ENCODE data around the gene HSD17B1.

Gene HSD17B1

DNA sequence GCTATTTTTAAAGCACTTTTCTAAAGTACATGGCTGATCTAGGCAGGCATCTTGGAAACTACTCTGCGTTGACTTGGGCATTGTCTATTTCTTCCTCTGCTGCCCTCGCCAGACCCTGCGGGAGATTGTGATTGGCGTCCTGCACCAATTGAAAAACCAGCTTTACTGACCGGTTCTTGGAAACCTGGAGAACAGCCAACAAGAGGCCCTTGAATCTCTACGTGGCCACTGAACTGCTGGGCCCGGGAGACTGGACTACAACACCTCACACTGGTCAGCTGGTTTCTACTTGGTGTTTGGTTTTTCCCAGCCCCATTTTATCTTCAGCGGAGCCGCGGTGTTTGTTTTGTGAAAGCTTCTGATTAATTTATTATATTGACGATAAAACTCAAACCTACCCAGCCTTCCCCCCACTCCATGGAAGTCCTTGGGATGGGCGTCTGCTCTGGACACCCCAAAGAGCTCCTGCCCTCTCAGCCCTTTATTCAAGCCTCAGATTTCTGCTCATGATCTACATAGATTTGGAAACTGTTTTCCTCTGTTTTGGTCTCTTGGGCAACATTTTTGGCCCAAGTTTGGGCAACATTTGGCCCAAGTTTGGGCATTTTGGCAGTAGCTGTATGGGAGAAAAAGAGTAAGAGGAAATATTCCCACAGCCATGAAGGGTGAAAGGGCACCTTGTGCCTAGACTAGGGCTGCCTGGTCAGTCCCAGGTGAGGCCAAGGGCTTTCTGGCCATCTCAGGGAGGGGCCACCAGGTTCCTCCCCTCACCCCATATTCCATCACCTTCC, 18.9 kb downstream of the HSD17B1 start:
- no peak overlapping the region for H3K4ac ChIP-seq (ENCODE audit: low read depth in 1 of 2, low read length in 2 of 2)
- no peaks in the 10 kb centered on the region for H3K9me3 ChIP-seq (ENCODE audit: control insufficient read depth, low read length)
- peak overlapping the region; percentile 35 for H3K9ac ChIP-seq (ENCODE audit: low read length)
- H3K18ac ChIP-seq (ENCODE audit: low read depth in 1 of 2, low read length in 2 of 2): no peak overlapping the region
- H3K4me3 ChIP-seq (ENCODE audit: insufficient read depth in 1 of 2, low read depth in 1 of 2, low read length in 2 of 2): no peak overlapping the region
- H2AFZ ChIP-seq (ENCODE audit: low read depth, low read length): no peak overlapping the region
- H3K14ac ChIP-seq (ENCODE audit: low read length in 2 of 2): no peak overlapping the region
- H3K79me1 ChIP-seq (replicated peaks; ENCODE audit: low read length, poor library complexity, severe bottlenecking): peaks cover 26% of the 10 kb centered on the region
- H4K8ac ChIP-seq (ENCODE audit: low read length): no peak overlapping the region
- no peaks in the 10 kb centered on the region for H3K27me3 ChIP-seq (ENCODE audit: control insufficient read depth in 1 of 2, insufficient read depth in 1 of 2, low read length in 2 of 2)
- no peak overlapping the region for H4K91ac ChIP-seq (ENCODE audit: low read length)
- H3K23ac ChIP-seq (ENCODE audit: low read length in 2 of 2): no peak overlapping the region
- DNase-seq: no peak
- H3K4me2 ChIP-seq (ENCODE audit: low read length, poor library complexity, severe bottlenecking): no peak overlapping the region
- H2BK12ac ChIP-seq (ENCODE audit: low read length in 2 of 2): no peak overlapping the region
- H3K36me3 ChIP-seq (ENCODE audit: control insufficient read depth in 1 of 2, insufficient read depth in 2 of 2, low read depth in 1 of 2, low read length in 2 of 2): peaks cover 57 to 71% of the 10 kb centered on the region in 2 experiments
- no peak overlapping the region for H3K27ac ChIP-seq (ENCODE audit: low read length, poor library complexity, severe bottlenecking)
- H2BK15ac ChIP-seq (ENCODE audit: low read depth, poor library complexity, severe bottlenecking): no peak overlapping the region
- H2BK5ac ChIP-seq (ENCODE audit: low read depth, low read length, poor library complexity, severe bottlenecking): no peak overlapping the region
- peaks cover 12% of the 10 kb centered on the region for H3K4me1 ChIP-seq (ENCODE audit: control insufficient read depth, insufficient read depth, low read depth, low read length)
- 83% methylated on average over 9 of the region's 12 CpGs for WGBS
- no peak overlapping the region for H2BK120ac ChIP-seq (ENCODE audit: low read depth, low read length)
- no peak overlapping the region for H2AK5ac ChIP-seq (ENCODE audit: low read length, severe bottlenecking)

DNA sequence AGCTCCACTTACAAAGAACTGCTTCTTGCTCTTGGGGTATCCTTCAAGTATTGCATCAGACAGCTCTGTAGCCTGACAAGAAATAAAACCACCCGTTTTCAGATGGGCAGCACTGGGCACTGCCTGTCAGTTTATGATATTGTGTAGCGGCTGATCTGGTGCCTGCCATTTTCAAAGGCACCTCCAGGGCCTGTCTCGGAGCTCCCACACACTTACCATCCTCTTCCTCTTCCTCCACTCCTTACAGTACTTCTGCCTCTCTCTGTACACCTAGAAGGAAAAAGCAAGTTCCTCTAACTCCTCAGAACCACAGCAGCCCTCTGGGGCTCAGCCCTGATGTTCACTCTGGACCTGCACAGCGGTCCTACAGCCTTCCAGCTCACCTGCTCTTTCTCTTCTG, 20.4 kb downstream of the HSD17B1 start:
- H2BK5ac ChIP-seq (ENCODE audit: low read depth, low read length, poor library complexity, severe bottlenecking): no peak overlapping the region
- H2BK120ac ChIP-seq (ENCODE audit: low read depth, low read length): no peak overlapping the region
- H3K4me1 ChIP-seq (ENCODE audit: control insufficient read depth, insufficient read depth, low read depth, low read length): peaks cover 11% of the 10 kb centered on the region
- no peak overlapping the region for H2AFZ ChIP-seq (ENCODE audit: low read depth, low read length)
- H3K23ac ChIP-seq (ENCODE audit: low read length in 2 of 2): no peak overlapping the region
- no peak overlapping the region for H3K14ac ChIP-seq (ENCODE audit: low read length in 2 of 2)
- H3K79me1 ChIP-seq (replicated peaks; ENCODE audit: low read length, poor library complexity, severe bottlenecking): peaks cover 23% of the 10 kb centered on the region
- peaks cover 55 to 75% of the 10 kb centered on the region in 2 experiments for H3K36me3 ChIP-seq (ENCODE audit: control insufficient read depth in 1 of 2, insufficient read depth in 2 of 2, low read depth in 1 of 2, low read length in 2 of 2)
- no peak overlapping the region for H2BK15ac ChIP-seq (ENCODE audit: low read depth, poor library complexity, severe bottlenecking)
- H4K8ac ChIP-seq (ENCODE audit: low read length): peak overlapping the region; percentile 12
- H3K27me3 ChIP-seq (ENCODE audit: control insufficient read depth in 1 of 2, insufficient read depth in 1 of 2, low read length in 2 of 2): no peaks in the 10 kb centered on the region
- no peak overlapping the region for H3K27ac ChIP-seq (ENCODE audit: low read length, poor library complexity, severe bottlenecking)
- H3K18ac ChIP-seq (ENCODE audit: low read depth in 1 of 2, low read length in 2 of 2): no peak overlapping the region
- H4K91ac ChIP-seq (ENCODE audit: low read length): no peak overlapping the region
- 92% methylated on average over 4 of the region's 4 CpGs for WGBS
- no peak overlapping the region for H3K4ac ChIP-seq (ENCODE audit: low read depth in 1 of 2, low read length in 2 of 2)
- no peak overlapping the region for H3K4me3 ChIP-seq (ENCODE audit: insufficient read depth in 1 of 2, low read depth in 1 of 2, low read length in 2 of 2)
- H2AK5ac ChIP-seq (ENCODE audit: low read length, severe bottlenecking): no peak overlapping the region
- no peak for DNase-seq
- no peak overlapping the region for H3K4me2 ChIP-seq (ENCODE audit: low read length, poor library complexity, severe bottlenecking)
- no peak overlapping the region for H3K9ac ChIP-seq (ENCODE audit: low read length)
- no peaks in the 10 kb centered on the region for H3K9me3 ChIP-seq (ENCODE audit: control insufficient read depth, low read length)
- no peak overlapping the region for H2BK12ac ChIP-seq (ENCODE audit: low read length in 2 of 2)

DNA sequence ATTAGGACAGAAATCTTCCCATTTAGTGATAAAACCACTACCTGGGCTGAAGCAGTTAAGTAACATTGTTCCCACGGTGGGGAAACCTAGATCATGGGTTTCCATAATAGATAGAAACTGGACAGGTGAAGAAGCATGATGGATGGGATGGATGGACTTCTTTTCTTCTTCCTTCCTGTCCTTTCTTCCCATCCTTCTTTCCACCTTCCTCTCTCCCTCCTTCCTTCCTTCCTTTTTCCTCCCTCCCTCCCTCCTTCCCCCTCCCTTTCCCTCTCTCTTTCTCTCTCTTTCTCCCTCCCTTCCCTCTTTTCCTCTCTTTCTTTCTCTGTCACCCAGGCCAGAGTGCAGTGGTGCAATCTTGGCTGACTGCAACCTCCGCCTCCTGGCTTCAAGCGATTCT, 21.7 kb downstream of the HSD17B1 start:
- Histone ChIP-seq H4K8ac (ENCODE audit: low read length) (no peak overlapping the region), H3K18ac (ENCODE audit: low read depth in 1 of 2, low read length in 2 of 2) (no peak overlapping the region), H2BK12ac (ENCODE audit: low read length in 2 of 2) (no peak overlapping the region), H3K4me1 (ENCODE audit: control insufficient read depth, insufficient read depth, low read depth, low read length) (peaks cover 5% of the 10 kb centered on the region), H2BK120ac (ENCODE audit: low read depth, low read length) (no peak overlapping the region), H2AFZ (ENCODE audit: low read depth, low read length) (no peak overlapping the region), H3K9ac (ENCODE audit: low read length) (no peak overlapping the region), H3K4me3 (ENCODE audit: insufficient read depth in 1 of 2, low read depth in 1 of 2, low read length in 2 of 2) (no peak overlapping the region), H2BK15ac (ENCODE audit: low read depth, poor library complexity, severe bottlenecking) (no peak overlapping the region), H2BK5ac (ENCODE audit: low read depth, low read length, poor library complexity, severe bottlenecking) (no peak overlapping the region), H3K4ac (ENCODE audit: low read depth in 1 of 2, low read length in 2 of 2) (no peak overlapping the region), H3K36me3 (ENCODE audit: control insufficient read depth in 1 of 2, insufficient read depth in 2 of 2, low read depth in 1 of 2, low read length in 2 of 2) (peaks cover 44 to 66% of the 10 kb centered on the region in 2 experiments), H2AK5ac (ENCODE audit: low read length, severe bottlenecking) (no peak overlapping the region), H3K27ac (ENCODE audit: low read length, poor library complexity, severe bottlenecking) (no peak overlapping the region), H3K23ac (ENCODE audit: low read length in 2 of 2) (no peak overlapping the region), H3K79me1 (replicated peaks; ENCODE audit: low read length, poor library complexity, severe bottlenecking) (peaks cover 18% of the 10 kb centered on the region), H3K4me2 (ENCODE audit: low read length, poor library complexity, severe bottlenecking) (no peak overlapping the region), H4K91ac (ENCODE audit: low read length) (no peak overlapping the region), H3K9me3 (ENCODE audit: control insufficient read depth, low read length) (no peaks in the 10 kb centered on the region), H3K27me3 (ENCODE audit: control insufficient read depth in 1 of 2, insufficient read depth in 1 of 2, low read length in 2 of 2) (no peaks in the 10 kb centered on the region), H3K14ac (ENCODE audit: low read length in 2 of 2) (no peak overlapping the region)
- WGBS: 100% methylated on average over 2 of the region's 3 CpGs
- DNase-seq: no peak

DNA sequence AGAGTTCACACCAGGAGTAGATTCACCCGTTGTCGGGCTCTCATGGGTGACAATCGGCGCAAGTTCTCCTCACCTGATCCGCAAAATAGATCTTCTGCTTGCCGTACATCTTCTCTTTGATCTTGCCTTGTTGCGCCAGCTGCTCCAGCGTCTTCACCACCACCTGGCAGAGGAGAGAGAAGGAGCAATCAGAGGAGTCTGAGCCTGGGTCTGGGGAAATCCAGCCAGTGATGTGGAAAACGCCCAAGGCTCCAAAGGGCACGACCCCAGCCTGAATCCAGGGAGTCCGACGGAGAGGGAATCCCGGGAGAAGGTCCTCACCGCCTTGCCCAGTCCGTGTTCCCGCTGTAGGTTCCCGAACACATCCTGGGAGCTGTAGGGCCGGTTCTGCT, 24.4 kb downstream of the HSD17B1 start:
- H3K14ac ChIP-seq (ENCODE audit: low read length in 2 of 2): peak overlapping the region in 1 of 2 experiments; percentile 19
- WGBS: 3% methylated on average over 18 of the region's 18 CpGs

More for the DNA sequence above, 24.4 kb downstream of the HSD17B1 start:
- H3K79me1 ChIP-seq (replicated peaks; ENCODE audit: low read length, poor library complexity, severe bottlenecking): peaks cover 26% of the 10 kb centered on the region
- H3K4me2 ChIP-seq (ENCODE audit: low read length, poor library complexity, severe bottlenecking): peak overlapping the region; percentile 98
- H3K4me3 ChIP-seq (ENCODE audit: insufficient read depth in 1 of 2, low read depth in 1 of 2, low read length in 2 of 2): peak overlapping the region; percentile 53 to 98
- H3K9me3 ChIP-seq (ENCODE audit: control insufficient read depth, low read length): no peaks in the 10 kb centered on the region
- no peak overlapping the region for H2BK5ac ChIP-seq (ENCODE audit: low read depth, low read length, poor library complexity, severe bottlenecking)
- no peak overlapping the region for H4K91ac ChIP-seq (ENCODE audit: low read length)
- H2AK5ac ChIP-seq (ENCODE audit: low read length, severe bottlenecking): no peak overlapping the region
- no peak overlapping the region for H2AFZ ChIP-seq (ENCODE audit: low read depth, low read length)
- no peaks in the 10 kb centered on the region for H3K27me3 ChIP-seq (ENCODE audit: control insufficient read depth in 1 of 2, insufficient read depth in 1 of 2, low read length in 2 of 2)
- H4K8ac ChIP-seq (ENCODE audit: low read length): peak overlapping the region; percentile 43
- no peak overlapping the region for H3K23ac ChIP-seq (ENCODE audit: low read length in 2 of 2)
- H3K36me3 ChIP-seq (ENCODE audit: control insufficient read depth in 1 of 2, insufficient read depth in 2 of 2, low read depth in 1 of 2, low read length in 2 of 2): peaks cover 46 to 64% of the 10 kb centered on the region in 2 experiments
- H2BK15ac ChIP-seq (ENCODE audit: low read depth, poor library complexity, severe bottlenecking): no peak overlapping the region
- H3K4ac ChIP-seq (ENCODE audit: low read depth in 1 of 2, low read length in 2 of 2): peak overlapping the region in 1 of 2 experiments; percentile 40
- peak; percentile 55 for DNase-seq
- H3K4me1 ChIP-seq (ENCODE audit: control insufficient read depth, insufficient read depth, low read depth, low read length): peaks cover 5% of the 10 kb centered on the region
- H2BK12ac ChIP-seq (ENCODE audit: low read length in 2 of 2): no peak overlapping the region
- H3K18ac ChIP-seq (ENCODE audit: low read depth in 1 of 2, low read length in 2 of 2): no peak overlapping the region
- H3K9ac ChIP-seq (ENCODE audit: low read length): peak overlapping the region; percentile 96
- H3K27ac ChIP-seq (ENCODE audit: low read length, poor library complexity, severe bottlenecking): no peak overlapping the region
- no peak overlapping the region for H2BK120ac ChIP-seq (ENCODE audit: low read depth, low read length)

All from mesenchymal stem cell (in vitro differentiated cells and primary cell).